Mesodermal cell (in vitro differentiated cells): ENCODE results near the gene POU3F2.

ENCODE experiments used
- H3K27ac ChIP-seq: 2 replicates; pipeline ENCODE4 v1.7.0; 2013; ENCODE audit warnings: mild to moderate bottlenecking, low read depth, low read length, moderate library complexity; ENCODE audit not compliant: severe bottlenecking
- H3K36me3 ChIP-seq: 2 replicates; pipeline ENCODE4 v1.7.1; 2013; ENCODE audit warnings: mild to moderate bottlenecking, low read length, moderate library complexity; ENCODE audit not compliant: control insufficient read depth, insufficient read depth
- H3K4me1 ChIP-seq: one replicate; pipeline ENCODE4 v1.7.1; 2013; ENCODE audit warnings: mild to moderate bottlenecking, low read length; ENCODE audit not compliant: insufficient read depth, control insufficient read depth, poor library complexity, severe bottlenecking
- H3K4me3 ChIP-seq: 2 replicates; pipeline ENCODE4 v1.7.0; 2013; ENCODE audit warnings: low read length, control low read depth, mild to moderate bottlenecking; ENCODE audit not compliant: insufficient read depth, poor library complexity, severe bottlenecking; ENCODE audit errors: extremely low read depth
- H3K9me3 ChIP-seq: 2 replicates; pipeline ENCODE4 v1.7.1; 2013; ENCODE audit warnings: mild to moderate bottlenecking, low read length, moderate library complexity; ENCODE audit not compliant: control insufficient read depth
- WGBS, 2 experiments: methylation state at CpG; one replicate each; pipeline ENCODE4 v1.1.5; 2013; ENCODE audit warnings: missing lambda C conversion rate in 2 of 2; ENCODE audit not compliant: insufficient coverage in 2 of 2; 5-methylcytosine and 5-hydroxymethylcytosine counted together

Gene POU3F2

DNA sequence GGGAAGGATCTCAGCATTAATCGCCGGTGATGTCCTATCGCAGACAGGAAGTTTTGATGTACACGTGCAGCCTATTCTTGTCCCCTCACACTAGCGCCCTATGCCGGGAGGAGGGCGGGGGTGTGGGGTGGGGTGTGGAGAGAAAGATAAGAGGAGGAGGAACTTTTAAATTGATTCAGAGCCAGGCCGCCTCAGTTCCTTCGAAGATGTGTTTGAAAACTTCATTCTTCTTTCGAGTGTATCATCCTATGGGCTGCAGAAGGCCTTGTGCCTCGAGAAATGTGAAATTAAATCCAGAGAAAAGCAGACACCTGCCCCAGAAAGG is 2.5 kb upstream of the POU3F2 start:
- Histone ChIP-seq H3K9me3 (no peaks in the 10 kb centered on the region), H3K4me1 (peaks cover 35% of the 10 kb centered on the region), H3K36me3 (no peaks in the 10 kb centered on the region), H3K27ac (no peak overlapping the region), H3K4me3 (peak overlapping the region; percentile 40)
- WGBS, 2 experiments: 0% methylated on average over 4 of the region's 11 CpGs

GRCh38 chr6:98832284-98833056 is 1.9 kb upstream of the POU3F2 start:
- WGBS, 2 experiments: 1% methylated on average over 36 to 40 of the region's 59 CpGs
- H3K4me3 ChIP-seq: peak overlapping the region; percentile 40
- no peaks in the 10 kb centered on the region for H3K36me3 ChIP-seq
- no peak overlapping the region for H3K27ac ChIP-seq
- H3K4me1 ChIP-seq: peaks cover 30% of the 10 kb centered on the region
- H3K9me3 ChIP-seq: no peaks in the 10 kb centered on the region

DNA sequence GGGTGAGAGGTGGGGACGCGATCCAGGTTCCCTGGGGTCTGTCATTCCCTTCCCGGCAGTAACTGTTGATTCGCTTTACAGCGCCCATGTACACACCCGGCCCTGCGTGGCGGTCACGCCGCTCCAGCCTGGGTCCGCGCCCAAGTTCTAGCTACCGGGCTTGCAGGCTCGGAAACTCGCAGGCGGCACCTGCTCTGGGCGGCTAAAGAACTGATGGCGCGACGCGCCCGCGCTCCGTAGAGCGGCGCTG is 1.4 kb upstream of the POU3F2 start:
- no peak overlapping the region for H3K27ac ChIP-seq
- WGBS, 2 experiments: 0% methylated on average over 12 to 24 of the region's 26 CpGs

DNA sequence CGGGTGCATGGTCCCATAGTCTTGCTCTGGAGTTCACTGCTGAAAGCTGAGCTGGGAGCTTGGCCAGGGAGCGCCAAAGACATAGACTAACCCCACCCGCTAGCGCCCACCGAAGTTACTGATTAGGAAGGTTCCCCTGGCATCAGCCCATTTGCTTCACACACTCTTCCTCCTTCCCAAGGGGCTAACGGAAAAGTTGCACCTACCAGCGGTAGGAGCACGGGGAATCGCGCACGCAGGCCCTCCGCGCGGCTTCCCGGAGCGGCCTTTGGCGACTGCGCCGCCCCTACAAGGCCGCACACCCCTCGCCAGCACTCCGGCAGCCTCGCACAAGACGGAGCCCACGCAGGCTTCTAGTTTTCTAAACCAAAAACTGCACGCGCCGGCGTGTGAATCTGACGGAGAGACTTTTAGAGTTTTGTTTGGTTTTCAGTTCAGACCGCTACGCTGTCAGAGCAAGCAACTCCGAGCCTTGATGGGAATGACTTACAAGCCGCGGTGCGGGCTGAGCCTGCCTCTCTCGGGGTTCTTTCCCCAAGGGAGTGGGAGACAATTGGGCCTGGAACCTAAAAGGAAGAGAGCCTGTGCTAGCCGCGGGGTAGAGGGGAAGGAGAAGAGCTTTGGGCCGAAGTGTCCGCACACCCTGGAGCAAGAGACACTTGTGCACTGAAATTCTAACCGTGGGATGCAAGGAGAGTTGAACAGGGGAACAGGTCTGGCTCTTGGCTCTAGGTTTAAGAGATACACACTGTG is 891 bp upstream of the POU3F2 start:
- no peaks in the 10 kb centered on the region for H3K9me3 ChIP-seq
- WGBS, 2 experiments: 1% methylated on average over 37 to 39 of the region's 42 CpGs
- H3K36me3 ChIP-seq: no peaks in the 10 kb centered on the region
- H3K4me1 ChIP-seq: peaks cover 21% of the 10 kb centered on the region
- peak overlapping the region; percentile 40 for H3K4me3 ChIP-seq
- no peak overlapping the region for H3K27ac ChIP-seq

More for the DNA sequence above, 1.4 kb upstream of the POU3F2 start:
- no peaks in the 10 kb centered on the region for H3K36me3 ChIP-seq
- no peaks in the 10 kb centered on the region for H3K9me3 ChIP-seq
- H3K4me1 ChIP-seq: peaks cover 26% of the 10 kb centered on the region
- peak overlapping the region; percentile 40 for H3K4me3 ChIP-seq

DNA sequence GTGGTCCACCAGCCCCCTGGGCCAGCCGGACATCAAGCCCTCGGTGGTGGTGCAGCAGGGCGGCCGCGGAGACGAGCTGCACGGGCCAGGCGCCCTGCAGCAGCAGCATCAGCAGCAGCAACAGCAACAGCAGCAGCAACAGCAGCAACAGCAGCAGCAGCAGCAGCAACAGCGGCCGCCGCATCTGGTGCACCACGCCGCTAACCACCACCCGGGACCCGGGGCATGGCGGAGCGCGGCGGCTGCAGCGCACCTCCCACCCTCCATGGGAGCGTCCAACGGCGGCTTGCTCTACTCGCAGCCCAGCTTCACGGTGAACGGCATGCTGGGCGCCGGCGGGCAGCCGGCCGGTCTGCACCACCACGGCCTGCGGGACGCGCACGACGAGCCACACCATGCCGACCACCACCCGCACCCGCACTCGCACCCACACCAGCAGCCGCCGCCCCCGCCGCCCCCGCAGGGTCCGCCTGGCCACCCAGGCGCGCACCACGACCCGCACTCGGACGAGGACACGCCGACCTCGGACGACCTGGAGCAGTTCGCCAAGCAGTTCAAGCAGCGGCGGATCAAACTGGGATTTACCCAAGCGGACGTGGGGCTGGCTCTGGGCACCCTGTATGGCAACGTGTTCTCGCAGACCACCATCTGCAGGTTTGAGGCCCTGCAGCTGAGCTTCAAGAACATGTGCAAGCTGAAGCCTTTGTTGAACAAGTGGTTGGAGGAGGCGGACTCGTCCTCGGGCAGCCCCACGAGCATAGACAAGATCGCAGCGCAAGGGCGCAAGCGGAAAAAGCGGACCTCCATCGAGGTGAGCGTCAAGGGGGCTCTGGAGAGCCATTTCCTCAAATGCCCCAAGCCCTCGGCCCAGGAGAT is 1.0 kb downstream of the POU3F2 start:
- peaks cover 20% of the 10 kb centered on the region for H3K4me1 ChIP-seq
- no peaks in the 10 kb centered on the region for H3K9me3 ChIP-seq
- 0 to 1% methylated on average over 62 to 64 of the region's 76 CpGs for WGBS, 2 experiments
- peak overlapping the region; percentile 33 for H3K4me3 ChIP-seq
- no peaks in the 10 kb centered on the region for H3K36me3 ChIP-seq
- H3K27ac ChIP-seq: peak overlapping the region; percentile 26

GRCh38 chr6:98836025-98836961 is 1.9 kb downstream of the POU3F2 start:
- no peaks in the 10 kb centered on the region for H3K9me3 ChIP-seq
- peak overlapping the region; percentile 33 for H3K4me3 ChIP-seq
- 0 to 2% methylated on average over 6 to 10 of the region's 23 CpGs for WGBS, 2 experiments
- no peak overlapping the region for H3K27ac ChIP-seq
- no peaks in the 10 kb centered on the region for H3K36me3 ChIP-seq
- peaks cover 15% of the 10 kb centered on the region for H3K4me1 ChIP-seq

DNA sequence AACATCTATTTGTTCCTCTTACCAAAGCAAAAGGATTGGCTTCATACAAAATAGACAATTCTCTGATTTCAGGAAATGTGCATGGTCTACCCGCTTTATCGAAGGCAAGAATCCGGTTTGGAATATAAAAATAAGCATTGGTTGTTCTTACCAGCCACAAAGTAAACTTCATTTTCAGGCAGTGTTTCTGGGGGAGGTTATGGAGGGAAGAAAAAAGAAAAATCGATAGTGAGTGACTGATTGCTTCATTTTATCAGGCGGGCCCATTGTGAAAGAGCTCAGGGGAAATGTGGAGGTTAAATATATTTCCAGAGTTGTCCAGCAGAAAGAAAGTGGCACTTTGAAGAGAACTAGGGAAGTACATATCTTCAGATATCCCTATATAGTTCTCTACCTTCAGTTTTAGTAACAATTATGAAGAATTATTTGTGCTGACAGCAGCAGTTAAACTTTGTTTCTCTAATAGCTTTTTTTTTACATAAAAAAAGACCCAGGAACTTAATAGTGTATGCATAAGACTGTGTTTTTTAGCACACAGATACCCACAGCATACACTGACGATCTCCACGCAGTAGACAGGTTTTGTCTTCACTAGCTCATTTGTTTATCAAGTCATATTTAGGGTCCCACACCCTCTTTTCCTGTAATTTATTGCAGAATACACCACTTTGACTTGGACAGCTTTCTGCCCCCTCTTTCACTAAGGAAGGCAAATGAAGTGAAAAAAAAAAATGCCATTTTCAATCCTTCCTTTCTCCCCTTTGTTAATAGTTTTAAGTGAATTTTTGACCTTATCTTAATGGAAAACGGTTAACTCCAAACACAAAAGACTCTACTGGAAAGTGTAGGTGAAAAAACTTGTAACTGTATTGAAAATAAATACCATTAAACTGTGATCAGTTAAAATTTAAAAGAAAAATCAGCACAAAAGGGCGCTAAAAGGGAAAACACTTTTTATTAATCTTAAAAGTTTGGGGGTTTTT is 2.9 kb downstream of the POU3F2 start:
- Histone ChIP-seq H3K4me1 (peaks cover 6% of the 10 kb centered on the region), H3K4me3 (peak overlapping the region; percentile 14), H3K9me3 (no peaks in the 10 kb centered on the region), H3K36me3 (no peaks in the 10 kb centered on the region), H3K27ac (no peak overlapping the region)
- 4 to 5% methylated on average over 4 to 7 of the region's 9 CpGs for WGBS, 2 experiments

GRCh38 chr6:98838032-98838431 is 3.7 kb downstream of the POU3F2 start:
- H3K9me3 ChIP-seq: no peaks in the 10 kb centered on the region
- H3K36me3 ChIP-seq: no peaks in the 10 kb centered on the region
- H3K4me1 ChIP-seq: no peaks in the 10 kb centered on the region
- H3K4me3 ChIP-seq: no peak overlapping the region
- no peak overlapping the region for H3K27ac ChIP-seq
- WGBS, 2 experiments: 0% methylated on average over 1 to 2 of the region's 4 CpGs

DNA sequence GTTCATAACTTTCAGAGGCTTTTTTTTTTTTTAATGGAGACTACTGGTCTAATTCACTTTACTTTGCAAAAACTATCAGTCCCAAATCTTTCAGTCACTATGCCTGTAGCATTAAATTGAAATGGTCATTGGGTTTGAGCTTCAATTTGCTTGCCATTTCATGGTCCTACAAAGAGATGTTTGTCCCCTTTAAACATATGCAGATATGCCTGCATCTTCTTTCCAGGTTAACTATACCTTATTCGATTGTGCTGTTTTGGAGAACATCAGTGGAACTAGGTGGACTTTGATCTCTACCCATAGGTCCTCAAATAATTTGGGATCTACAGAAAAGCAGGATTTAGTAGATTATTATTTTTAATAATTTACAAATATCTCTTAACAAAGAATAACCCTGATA is 4.6 kb downstream of the POU3F2 start:
- no peaks in the 10 kb centered on the region for H3K4me1 ChIP-seq
- H3K27ac ChIP-seq: no peak overlapping the region
- no CpG with 5 or more reads among the region's 1 CpG for WGBS, 2 experiments
- no peaks in the 10 kb centered on the region for H3K36me3 ChIP-seq
- no peaks in the 10 kb centered on the region for H3K9me3 ChIP-seq
- H3K4me3 ChIP-seq: no peak overlapping the region
